Sigmoid colon (tissue), 4 donors: ENCODE measurements around the gene SHANK1.

Experiments
- EP300 ChIP-seq, 4 donors: sonication (generic); formaldehyde crosslinking; IDR thresholded peaks; one replicate each; pipeline ENCODE4 v1.6.1; 2017; ENCODE audit warnings: antibody characterized with exemption in 4 of 4
- POLR2A ChIP-seq, 2 donors: fragments of 450-650 bp; IDR thresholded peaks; one replicate each; pipeline ENCODE4 v1.6.1; 2016; ENCODE audit warnings: antibody characterized with exemption in 2 of 2, mild to moderate bottlenecking in 2 of 2, moderate library complexity in 2 of 2
- POLR2AphosphoS5 ChIP-seq, 4 donors: sonication (generic); formaldehyde crosslinking; IDR thresholded peaks; one replicate each; pipeline ENCODE4 v1.6.1; 2017; ENCODE audit warnings: antibody characterized with exemption in 4 of 4
- TF ChIP-seq, protein P1 (sequence below), 4 experiments: fragments of 450-650 bp in 3 of 4; fragments of 200-600 bp in 1 of 4; IDR thresholded peaks; one replicate each; pipeline ENCODE4 v1.5.1; 2016 to 2019; ENCODE audit warnings: antibody characterized with exemption in 4 of 4, mild to moderate bottlenecking in 3 of 4, moderate library complexity in 2 of 4

DNA sequence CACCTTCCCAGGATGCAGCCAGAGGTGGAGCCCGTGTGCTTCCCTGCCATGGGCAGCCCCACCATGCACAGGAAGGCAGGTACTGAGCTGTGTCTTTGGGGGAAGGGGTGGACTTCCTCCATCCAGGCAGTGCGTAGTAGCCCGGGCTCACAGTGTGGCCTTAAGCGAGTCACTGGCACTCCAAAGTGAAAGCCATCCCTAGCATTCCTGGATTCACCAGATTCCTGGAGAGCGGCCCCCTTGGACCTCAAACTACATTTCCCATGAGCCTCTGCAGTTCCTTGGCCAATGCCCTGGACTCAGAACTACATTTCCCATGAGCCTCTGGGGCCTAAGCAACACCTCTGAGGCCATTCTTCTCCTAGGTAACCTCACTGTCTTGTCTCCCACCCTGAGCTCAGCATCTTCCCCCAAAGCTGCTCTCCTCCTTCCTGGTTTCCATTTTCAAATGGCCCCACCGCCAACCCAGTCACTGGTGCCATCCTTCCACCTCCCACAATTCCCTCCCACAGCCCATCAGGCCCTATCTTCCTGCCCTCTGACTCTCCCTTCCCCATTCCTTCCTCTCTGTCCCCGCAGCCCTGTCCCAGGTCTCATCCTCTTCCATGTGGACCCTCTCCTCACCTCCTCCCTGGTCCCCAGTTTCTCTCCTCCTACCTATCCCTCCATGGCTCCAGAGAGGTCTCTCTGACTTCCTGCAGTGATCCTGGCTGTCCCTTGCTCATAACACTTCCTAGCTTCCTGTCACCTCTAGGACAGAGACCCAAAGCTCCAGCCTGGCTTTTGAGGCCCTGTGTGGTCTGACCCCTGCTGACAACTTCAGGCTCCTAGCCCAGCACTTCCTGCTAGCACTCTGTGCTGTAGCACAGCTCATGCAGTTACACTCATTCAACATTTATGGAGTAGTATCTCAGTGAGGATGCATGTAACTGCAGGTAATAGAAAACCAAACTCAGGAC is 69.9 kb downstream of the SHANK1 start, which contains the start of gene C19orf81:
- no peak for TF ChIP-seq POLR2AphosphoS5 (IDR thresholded peaks at IDR 0.05)
- TF ChIP-seq, protein P1, sequence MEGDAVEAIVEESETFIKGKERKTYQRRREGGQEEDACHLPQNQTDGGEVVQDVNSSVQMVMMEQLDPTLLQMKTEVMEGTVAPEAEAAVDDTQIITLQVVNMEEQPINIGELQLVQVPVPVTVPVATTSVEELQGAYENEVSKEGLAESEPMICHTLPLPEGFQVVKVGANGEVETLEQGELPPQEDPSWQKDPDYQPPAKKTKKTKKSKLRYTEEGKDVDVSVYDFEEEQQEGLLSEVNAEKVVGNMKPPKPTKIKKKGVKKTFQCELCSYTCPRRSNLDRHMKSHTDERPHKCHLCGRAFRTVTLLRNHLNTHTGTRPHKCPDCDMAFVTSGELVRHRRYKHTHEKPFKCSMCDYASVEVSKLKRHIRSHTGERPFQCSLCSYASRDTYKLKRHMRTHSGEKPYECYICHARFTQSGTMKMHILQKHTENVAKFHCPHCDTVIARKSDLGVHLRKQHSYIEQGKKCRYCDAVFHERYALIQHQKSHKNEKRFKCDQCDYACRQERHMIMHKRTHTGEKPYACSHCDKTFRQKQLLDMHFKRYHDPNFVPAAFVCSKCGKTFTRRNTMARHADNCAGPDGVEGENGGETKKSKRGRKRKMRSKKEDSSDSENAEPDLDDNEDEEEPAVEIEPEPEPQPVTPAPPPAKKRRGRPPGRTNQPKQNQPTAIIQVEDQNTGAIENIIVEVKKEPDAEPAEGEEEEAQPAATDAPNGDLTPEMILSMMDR (IDR thresholded peaks at IDR 0.05): no peak
- no peak for TF ChIP-seq POLR2A (IDR thresholded peaks at IDR 0.05)
- TF ChIP-seq EP300 (IDR thresholded peaks at IDR 0.05): no peak
